ENCODE measurements around the gene ZNF606. TPM values are rescaled to one million over a fixed set of nuclear protein-coding genes. Genes with fewer than 3 reads are reported as not detected.
A peak's percentile ranks its signal among the peaks of the same experiment; 100 is the strongest.

Gene ZNF606
- total RNA-seq = 1 to 10 TPM; 9.6 to 9.7 TPM

GRCh38 chr19:58002384-58003173 is at the start of gene ZNF606:
Gene ZNF606 (minus strand): TSS chr19:58002820. CDS start chr19:58001319, 1,501 bp downstream.
- peak within 1 kb of the TSS; percentile 77 for H3K4me3 Mint-ChIP-seq
- peaks cover 53% of the 10 kb centered on the region for H3K9me3 Mint-ChIP-seq
- peaks cover 91% of the 10 kb centered on the region for H3K36me3 Mint-ChIP-seq (ENCODE audit: low read depth)
- no peaks in the 10 kb centered on the region for H3K27me3 Mint-ChIP-seq
- peak within 1 kb of the TSS; percentile 77 for H3K27ac Mint-ChIP-seq
- peak; percentile 85 for DNase-seq
- POLR2A ChIA-PET = interaction anchor here (0.7 to 2.5 kb wide), 19 partner anchors 11 to 761 kb away, joined by 3 to 17 read pairs (median 4); partner anchors contain the start of genes ZNF134, ZNF256, ZNF274 and ZNF329
- H3K4me1 Mint-ChIP-seq = peaks cover 30% of the 10 kb centered on the region
- CTCF ChIA-PET = interaction anchor here (0.7 to 1.2 kb wide), 4 partner anchors 148 to 518 kb away, joined by 3 to 5 read pairs (median 3); partner anchors contain the start of genes ZNF329 and ZNF416

- Mint-ChIP-seq H3K4me1 (no peaks in the 10 kb centered on the region), H3K4me3 (no peak overlapping the region), H3K27me3 (no peaks in the 10 kb centered on the region), H3K27ac (no peak overlapping the region), H3K9me3 (peaks cover 53% of the 10 kb centered on the region), H3K36me3 (ENCODE audit: low read depth) (peaks cover 15% of the 10 kb centered on the region)
- no peak for DNase-seq
- ChIA-PET CTCF (no interaction called here), POLR2A (no interaction called here)
Observed at GRCh38 chr19:58052256-58052655, 49.6 kb upstream of the ZNF606 start.

GRCh38 chr19:58047672-58048071 is 45.1 kb upstream of the ZNF606 start:
- Mint-ChIP-seq H3K4me3 (no peak overlapping the region), H3K36me3 (ENCODE audit: low read depth) (peaks cover 10% of the 10 kb centered on the region), H3K27me3 (no peaks in the 10 kb centered on the region), H3K4me1 (no peaks in the 10 kb centered on the region), H3K9me3 (peaks cover 53% of the 10 kb centered on the region), H3K27ac (no peak overlapping the region)
- DNase-seq = no peak
- POLR2A ChIA-PET = no interaction called here
- CTCF ChIA-PET = no interaction called here

GRCh38 chr19:58046856-58047255 is 44.2 kb upstream of the ZNF606 start:
- H3K4me1 Mint-ChIP-seq = no peaks in the 10 kb centered on the region
- H3K27ac Mint-ChIP-seq = no peak overlapping the region
- no peaks in the 10 kb centered on the region for H3K27me3 Mint-ChIP-seq
- CTCF ChIA-PET = no interaction called here
- peaks cover 51% of the 10 kb centered on the region for H3K9me3 Mint-ChIP-seq
- H3K4me3 Mint-ChIP-seq = no peak overlapping the region
- POLR2A ChIA-PET = no interaction called here
- no peak for DNase-seq
- peaks cover 10% of the 10 kb centered on the region for H3K36me3 Mint-ChIP-seq (ENCODE audit: low read depth)

- ChIA-PET CTCF (no interaction called here), POLR2A (no interaction called here)
- H3K4me3 Mint-ChIP-seq = no peak overlapping the region
- H3K27me3 Mint-ChIP-seq = no peaks in the 10 kb centered on the region
- DNase-seq = no peak
- H3K27ac Mint-ChIP-seq = no peak overlapping the region
- H3K36me3 Mint-ChIP-seq (ENCODE audit: low read depth) = peaks cover 4% of the 10 kb centered on the region
- H3K4me1 Mint-ChIP-seq = no peaks in the 10 kb centered on the region
- peaks cover 50% of the 10 kb centered on the region for H3K9me3 Mint-ChIP-seq
Observed at GRCh38 chr19:58045411-58046050, 42.9 kb upstream of the ZNF606 start.

GRCh38 chr19:58044886-58045285 is 42.3 kb upstream of the ZNF606 start:
- peaks cover 4% of the 10 kb centered on the region for H3K36me3 Mint-ChIP-seq (ENCODE audit: low read depth)
- ChIA-PET CTCF (no interaction called here), POLR2A (no interaction called here)
- H3K4me3 Mint-ChIP-seq = no peak overlapping the region
- peaks cover 49% of the 10 kb centered on the region for H3K9me3 Mint-ChIP-seq
- H3K27me3 Mint-ChIP-seq = no peaks in the 10 kb centered on the region
- DNase-seq = no peak
- no peaks in the 10 kb centered on the region for H3K4me1 Mint-ChIP-seq
- no peak overlapping the region for H3K27ac Mint-ChIP-seq

GRCh38 chr19:58044391-58044790 is 41.8 kb upstream of the ZNF606 start:
- Mint-ChIP-seq H3K4me3 (no peak overlapping the region), H3K9me3 (peaks cover 45% of the 10 kb centered on the region), H3K36me3 (ENCODE audit: low read depth) (peaks cover 4% of the 10 kb centered on the region), H3K4me1 (no peaks in the 10 kb centered on the region), H3K27me3 (no peaks in the 10 kb centered on the region), H3K27ac (no peak overlapping the region)
- ChIA-PET POLR2A (no interaction called here), CTCF (no interaction called here)
- no peak for DNase-seq

- POLR2A ChIA-PET = no interaction called here
- Mint-ChIP-seq H3K9me3 (peaks cover 34% of the 10 kb centered on the region), H3K4me1 (no peaks in the 10 kb centered on the region), H3K4me3 (no peak overlapping the region), H3K36me3 (ENCODE audit: low read depth) (peaks cover 2% of the 10 kb centered on the region), H3K27ac (no peak overlapping the region), H3K27me3 (no peaks in the 10 kb centered on the region)
- CTCF ChIA-PET = no interaction called here
- no peak for DNase-seq
Observed at GRCh38 chr19:58042495-58043340, 40.1 kb upstream of the ZNF606 start.

GRCh38 chr19:58040751-58041525 is 38.3 kb upstream of the ZNF606 start:
- POLR2A ChIA-PET = no interaction called here
- Mint-ChIP-seq H3K9me3 (peaks cover 33% of the 10 kb centered on the region), H3K27me3 (no peaks in the 10 kb centered on the region), H3K27ac (no peak overlapping the region), H3K36me3 (ENCODE audit: low read depth) (peaks cover 5% of the 10 kb centered on the region), H3K4me1 (no peaks in the 10 kb centered on the region), H3K4me3 (no peak overlapping the region)
- CTCF ChIA-PET = no interaction called here
- no peak for DNase-seq

GRCh38 chr19:58038688-58039204 is 36.1 kb upstream of the ZNF606 start:
- Mint-ChIP-seq H3K27me3 (no peaks in the 10 kb centered on the region), H3K27ac (no peak overlapping the region), H3K36me3 (ENCODE audit: low read depth) (peaks cover 13% of the 10 kb centered on the region), H3K9me3 (peaks cover 38% of the 10 kb centered on the region), H3K4me1 (no peaks in the 10 kb centered on the region), H3K4me3 (no peak overlapping the region)
- ChIA-PET POLR2A (no interaction called here), CTCF (no interaction called here)
- DNase-seq = no peak

- no peak for DNase-seq
- no peak overlapping the region for H3K27ac Mint-ChIP-seq
- H3K36me3 Mint-ChIP-seq (ENCODE audit: low read depth) = peaks cover 11% of the 10 kb centered on the region
- no peak overlapping the region for H3K4me3 Mint-ChIP-seq
- no peaks in the 10 kb centered on the region for H3K4me1 Mint-ChIP-seq
- H3K9me3 Mint-ChIP-seq = peaks cover 33% of the 10 kb centered on the region
- H3K27me3 Mint-ChIP-seq = no peaks in the 10 kb centered on the region
- ChIA-PET POLR2A (no interaction called here), CTCF (no interaction called here)
Observed at GRCh38 chr19:58037927-58038687, 35.5 kb upstream of the ZNF606 start.

- Mint-ChIP-seq H3K27ac (no peak overlapping the region), H3K27me3 (no peaks in the 10 kb centered on the region), H3K4me3 (no peak overlapping the region), H3K36me3 (ENCODE audit: low read depth) (peaks cover 11% of the 10 kb centered on the region), H3K4me1 (no peaks in the 10 kb centered on the region), H3K9me3 (peaks cover 31% of the 10 kb centered on the region)
- POLR2A ChIA-PET = no interaction called here
- no peak for DNase-seq
- CTCF ChIA-PET = no interaction called here
Observed at GRCh38 chr19:58035863-58036262, 33.2 kb upstream of the ZNF606 start.

Data from activated CD4-positive, alpha-beta memory T cell treated with anti-CD3 and anti-CD28 coated beads, Interleukin-2, amount 10 ng/mL, durations not matched to agents 7 days and 5 days (primary cell).